ENCODE data around the gene EDIL3. TPM values are rescaled to one million over a fixed set of nuclear protein-coding genes. Genes with fewer than 3 reads are reported as not detected.

Gene EDIL3
- total and polyA plus RNA-seq, 4 donors, result 8.3 to 66.0 (median 11.0) TPM

- Histone ChIP-seq H3K9ac (ENCODE audit: insufficient read depth in 1 of 2, low read length in 2 of 2) (no peak overlapping the region), H3K4me3 (no peak overlapping the region), H3K9me3 (ENCODE audit: control insufficient read depth in 4 of 4, insufficient read depth in 3 of 4, low read length in 3 of 4) (no peaks in the 10 kb centered on the region), H3K27me3 (ENCODE audit: control insufficient read depth in 3 of 3, insufficient read depth in 3 of 3, low read length in 2 of 3) (no peaks in the 10 kb centered on the region), H3K4me1 (ENCODE audit: control insufficient read depth in 5 of 5, insufficient read depth in 5 of 5, low read length in 5 of 5) (peaks cover 0 to 11% (median 0%) of the 10 kb centered on the region in 5 donors), H3K36me3 (ENCODE audit: control insufficient read depth in 4 of 4, insufficient read depth in 4 of 4, low read length in 4 of 4) (no peaks in the 10 kb centered on the region), H3K27ac (ENCODE audit: low read depth in 1 of 2, low read length in 1 of 2) (no peak overlapping the region)
- 56 to 73% methylated on average over 9 of the region's 9 CpGs for WGBS, 2 donors
- DNase-seq (peak in 2 of 3 donors; percentile 76 to 81), ATAC-seq (ENCODE audit: insufficient read depth, low FRiP score) (no peak)
- TF ChIP-seq, protein P1, sequence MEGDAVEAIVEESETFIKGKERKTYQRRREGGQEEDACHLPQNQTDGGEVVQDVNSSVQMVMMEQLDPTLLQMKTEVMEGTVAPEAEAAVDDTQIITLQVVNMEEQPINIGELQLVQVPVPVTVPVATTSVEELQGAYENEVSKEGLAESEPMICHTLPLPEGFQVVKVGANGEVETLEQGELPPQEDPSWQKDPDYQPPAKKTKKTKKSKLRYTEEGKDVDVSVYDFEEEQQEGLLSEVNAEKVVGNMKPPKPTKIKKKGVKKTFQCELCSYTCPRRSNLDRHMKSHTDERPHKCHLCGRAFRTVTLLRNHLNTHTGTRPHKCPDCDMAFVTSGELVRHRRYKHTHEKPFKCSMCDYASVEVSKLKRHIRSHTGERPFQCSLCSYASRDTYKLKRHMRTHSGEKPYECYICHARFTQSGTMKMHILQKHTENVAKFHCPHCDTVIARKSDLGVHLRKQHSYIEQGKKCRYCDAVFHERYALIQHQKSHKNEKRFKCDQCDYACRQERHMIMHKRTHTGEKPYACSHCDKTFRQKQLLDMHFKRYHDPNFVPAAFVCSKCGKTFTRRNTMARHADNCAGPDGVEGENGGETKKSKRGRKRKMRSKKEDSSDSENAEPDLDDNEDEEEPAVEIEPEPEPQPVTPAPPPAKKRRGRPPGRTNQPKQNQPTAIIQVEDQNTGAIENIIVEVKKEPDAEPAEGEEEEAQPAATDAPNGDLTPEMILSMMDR (IDR thresholded peaks at IDR 0.05; ENCODE audit: control extremely low read depth, extremely low read depth), result no peak
Observed at GRCh38 chr5:84372066-84372695, 12.5 kb downstream of the EDIL3 start.

DNA sequence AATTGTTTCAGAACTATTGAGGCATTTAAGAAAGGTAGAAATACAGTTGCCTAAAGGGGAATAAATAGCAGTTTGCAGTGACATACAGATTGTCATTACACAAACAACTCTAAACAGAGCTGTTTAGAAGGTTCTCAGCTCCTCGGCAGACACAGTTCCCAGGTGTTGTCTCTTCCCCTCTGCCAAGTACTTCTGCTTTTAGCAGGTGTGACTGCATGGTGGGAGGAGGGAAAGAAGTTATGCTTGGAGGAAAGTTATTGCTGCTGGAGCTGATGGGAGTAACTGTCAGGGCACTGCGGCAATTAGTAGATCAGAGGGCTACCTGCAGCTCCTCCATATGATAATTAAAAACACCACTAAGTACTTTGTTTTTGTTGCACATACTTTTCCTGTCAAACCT, 14.5 kb downstream of the EDIL3 start:
- ATAC-seq (ENCODE audit: insufficient read depth, low FRiP score), result no peak
- no peak for DNase-seq
- Histone ChIP-seq H3K27ac (ENCODE audit: low read depth in 1 of 2, low read length in 1 of 2) (no peak overlapping the region), H3K4me3 (no peak overlapping the region), H3K36me3 (ENCODE audit: control insufficient read depth in 4 of 4, insufficient read depth in 4 of 4, low read length in 4 of 4) (no peaks in the 10 kb centered on the region), H3K4me1 (ENCODE audit: control insufficient read depth in 5 of 5, insufficient read depth in 5 of 5, low read length in 5 of 5) (peaks cover 0 to 8% (median 0%) of the 10 kb centered on the region in 5 donors), H3K9ac (ENCODE audit: insufficient read depth in 1 of 2, low read length in 2 of 2) (no peak overlapping the region), H3K27me3 (ENCODE audit: control insufficient read depth in 3 of 3, insufficient read depth in 3 of 3, low read length in 2 of 3) (no peaks in the 10 kb centered on the region), H3K9me3 (ENCODE audit: control insufficient read depth in 4 of 4, insufficient read depth in 3 of 4, low read length in 3 of 4) (no peaks in the 10 kb centered on the region)
- 47 to 56% methylated on average over 2 of the region's 2 CpGs for WGBS, 2 donors
- TF ChIP-seq, protein P1 (IDR thresholded peaks at IDR 0.05; ENCODE audit: control extremely low read depth, extremely low read depth), result no peak

DNA sequence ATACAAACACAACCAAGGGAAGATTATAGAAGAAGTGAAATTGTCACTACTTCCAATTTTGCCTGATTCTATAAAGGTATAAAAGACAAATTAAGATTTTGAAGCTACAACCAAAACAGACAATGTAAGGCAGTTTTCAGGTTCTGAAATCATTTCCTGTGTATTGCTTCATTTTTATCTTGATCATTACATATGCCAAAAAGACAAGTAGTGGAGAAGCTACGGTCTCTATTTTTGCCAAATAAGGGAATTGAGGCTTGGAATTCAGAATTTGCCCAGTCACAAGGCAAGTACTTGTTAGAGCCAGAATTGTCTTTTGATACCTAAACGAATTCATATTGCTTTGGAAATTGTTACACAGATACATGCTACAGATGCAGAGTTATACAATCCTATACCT, 20.6 kb downstream of the EDIL3 start:
- H3K9ac ChIP-seq (ENCODE audit: insufficient read depth in 1 of 2, low read length in 2 of 2), result no peak overlapping the region
- no peaks in the 10 kb centered on the region for H3K4me1 ChIP-seq (ENCODE audit: control insufficient read depth in 5 of 5, insufficient read depth in 5 of 5, low read length in 5 of 5)
- H3K9me3 ChIP-seq (ENCODE audit: control insufficient read depth in 4 of 4, insufficient read depth in 3 of 4, low read length in 3 of 4), result no peaks in the 10 kb centered on the region
- H3K27ac ChIP-seq (ENCODE audit: low read depth in 1 of 2, low read length in 1 of 2), result no peak overlapping the region
- DNase-seq (no peak), ATAC-seq (ENCODE audit: insufficient read depth, low FRiP score) (no peak)
- no peaks in the 10 kb centered on the region for H3K36me3 ChIP-seq (ENCODE audit: control insufficient read depth in 4 of 4, insufficient read depth in 4 of 4, low read length in 4 of 4)
- WGBS, 2 donors, result 61 to 75% methylated on average over 2 of the region's 2 CpGs
- no peak overlapping the region for H3K4me3 ChIP-seq
- no peaks in the 10 kb centered on the region for H3K27me3 ChIP-seq (ENCODE audit: control insufficient read depth in 3 of 3, insufficient read depth in 3 of 3, low read length in 2 of 3)
- TF ChIP-seq, protein P1 (IDR thresholded peaks at IDR 0.05; ENCODE audit: control extremely low read depth, extremely low read depth), result no peak

Data from lung (tissue), 12 donors.